Fibroblast of the conjunctiva (primary cell): ENCODE results near the gene ING4.
A peak's percentile ranks its signal among the peaks of the same experiment; 100 is the strongest.

Source experiments
- DNase-seq: peaks from one replicate; pipeline ENCODE4 v3.0.0-alpha.2; 2010; ENCODE audit warnings: low read depth

The ING4 gene

DNA sequence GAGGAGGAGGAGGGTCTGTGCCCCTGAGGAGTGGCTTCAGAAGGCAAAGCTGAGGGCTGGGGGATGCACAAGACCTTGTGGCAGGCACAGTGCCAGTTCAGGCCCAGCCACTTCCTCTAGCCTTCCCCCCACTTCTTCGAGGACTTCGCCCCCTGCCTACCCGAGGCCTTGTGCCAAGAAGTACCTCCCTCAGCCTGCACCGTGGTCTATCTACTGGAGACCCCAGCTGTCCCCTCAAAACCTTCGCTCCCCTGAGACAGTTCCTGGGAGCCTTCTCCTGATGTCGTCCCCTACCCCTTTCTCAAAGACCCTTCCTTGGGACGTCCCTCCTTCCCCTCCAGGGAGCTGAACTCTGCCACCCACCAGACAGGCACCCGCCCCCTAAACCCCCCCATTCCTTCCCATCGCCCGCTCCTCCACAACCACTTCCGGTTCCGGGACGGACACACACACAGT is 25.7 kb upstream of the ING4 start:
- no peak for DNase-seq

DNA sequence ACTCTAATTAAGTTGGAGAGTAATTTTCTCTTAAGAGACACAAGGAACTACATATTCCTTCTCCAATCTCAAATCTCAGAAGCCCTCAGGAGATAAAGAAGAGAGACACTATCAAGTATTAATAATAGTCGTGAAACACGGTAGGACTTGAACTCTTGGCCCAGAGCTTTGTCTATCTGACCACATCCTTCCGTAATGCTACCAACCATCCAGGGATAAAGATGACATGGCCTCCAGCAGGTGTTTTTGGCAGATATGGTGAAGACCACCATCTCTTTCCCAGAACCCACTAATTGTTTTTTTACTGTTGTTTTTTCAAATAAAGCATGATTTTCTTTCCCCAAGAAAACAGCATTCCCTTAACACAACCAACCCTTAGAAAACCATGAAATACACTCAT is 22.9 kb upstream of the ING4 start:
- DNase-seq, result no peak

DNA sequence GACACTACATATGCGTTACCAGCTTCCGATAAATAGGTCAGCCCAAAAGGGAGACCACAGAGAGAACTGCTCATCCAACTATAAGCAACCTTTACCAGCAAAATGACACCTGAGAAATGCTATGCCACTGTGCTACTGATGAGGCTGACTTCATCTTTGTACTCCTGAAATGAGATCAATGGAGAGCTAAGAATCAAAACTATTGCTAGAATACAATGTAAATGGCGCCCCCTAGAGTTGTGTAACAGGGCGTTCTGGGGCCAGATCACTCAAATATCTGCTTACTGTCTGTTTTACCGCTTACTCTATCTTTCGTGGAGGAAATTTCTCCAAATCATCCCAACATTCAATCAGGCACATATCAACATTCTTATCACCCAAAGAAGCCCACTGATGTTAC is 21.7 kb upstream of the ING4 start:
- peak; percentile 5 for DNase-seq

DNA sequence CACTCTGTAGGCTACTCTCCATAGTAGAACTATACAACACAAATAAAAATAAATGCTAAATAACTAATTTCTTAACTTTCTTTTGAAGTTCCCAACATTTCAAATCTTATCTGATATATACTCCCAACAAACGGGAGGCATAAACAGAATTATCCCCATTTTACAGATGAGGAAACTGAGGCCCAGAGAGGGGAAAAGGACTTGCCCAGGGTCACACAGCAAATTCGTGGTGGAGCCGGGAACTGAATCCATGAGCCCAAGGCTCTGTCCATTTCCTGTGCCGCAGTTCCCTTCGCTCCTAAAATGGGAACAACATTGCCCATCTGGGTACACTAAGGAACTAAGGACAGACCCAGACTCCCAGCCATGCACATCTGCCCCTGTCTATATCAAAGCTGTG is 14.0 kb upstream of the ING4 start:
- DNase-seq, result no peak

DNA sequence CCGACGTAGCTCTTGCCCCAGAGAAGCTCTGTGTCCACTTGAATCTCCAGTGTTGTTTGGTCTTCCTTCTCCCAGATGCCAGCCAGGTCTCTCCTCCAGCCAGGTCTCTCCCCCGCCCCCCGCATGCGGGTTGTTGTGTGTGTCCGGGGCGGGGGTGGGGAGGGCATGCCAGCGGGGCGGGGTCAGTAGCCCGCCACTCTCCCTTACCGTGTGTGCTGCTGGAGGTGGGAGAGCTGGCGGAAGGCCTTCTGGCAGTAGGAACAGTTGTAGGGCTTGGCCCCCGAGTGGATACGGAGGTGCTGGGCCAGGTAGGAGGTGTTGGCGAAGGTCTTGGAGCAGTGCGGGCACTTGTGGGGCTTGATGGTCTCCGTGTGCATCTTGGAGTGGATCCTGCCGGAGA is 9.2 kb upstream of the ING4 start:
- no peak for DNase-seq

DNA sequence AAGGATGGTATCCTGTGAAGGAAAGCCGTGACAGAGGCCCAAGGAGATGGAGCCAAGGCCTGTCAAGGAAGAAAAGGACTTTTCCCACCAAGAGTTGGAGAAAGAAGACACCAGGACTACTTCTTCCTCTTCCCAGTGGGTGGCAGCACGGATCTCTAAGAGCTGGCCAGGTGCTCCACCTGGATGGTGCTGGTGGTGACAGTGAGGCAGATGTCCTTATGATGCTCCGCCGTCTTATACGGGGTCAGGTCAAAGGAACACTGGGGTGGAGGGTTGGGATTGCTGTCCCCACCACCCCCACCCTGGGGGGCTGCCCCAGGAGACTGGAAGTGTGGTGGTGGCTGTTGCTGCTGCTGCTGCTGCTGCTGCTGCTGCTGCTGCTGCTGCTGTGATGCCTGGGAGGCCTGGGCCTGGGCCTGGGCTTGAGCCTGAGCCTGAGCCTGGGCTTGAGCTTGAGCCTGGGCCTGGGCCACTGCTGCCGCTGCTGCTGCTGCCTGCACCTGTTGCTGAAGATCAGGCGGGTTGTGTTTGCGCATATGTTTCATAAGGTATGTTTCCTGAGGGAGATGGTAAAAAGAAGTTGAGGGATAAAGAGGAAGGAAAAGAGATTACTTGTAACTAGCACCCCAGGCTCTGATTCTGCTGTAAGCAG is 4.8 kb upstream of the ING4 start:
- DNase-seq, result no peak

DNA sequence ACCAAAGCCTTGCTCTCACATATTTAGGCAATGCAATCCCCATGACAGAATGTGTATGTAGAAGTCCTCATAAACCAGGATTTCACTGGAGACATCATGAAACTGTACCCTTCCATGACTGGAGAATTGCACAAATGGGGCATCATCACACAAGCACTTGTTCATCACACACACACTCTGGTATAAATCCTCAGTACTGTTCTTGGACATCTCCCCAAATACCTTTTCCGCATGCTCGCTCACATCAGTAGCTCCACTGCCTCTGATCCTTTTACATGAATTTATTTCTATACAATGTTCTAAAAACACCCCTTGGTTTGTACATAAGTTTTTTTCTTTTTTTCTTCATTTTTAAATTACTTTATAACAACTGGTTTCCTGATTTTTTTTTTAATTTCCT is 3.3 kb upstream of the ING4 start:
- no peak for DNase-seq

DNA sequence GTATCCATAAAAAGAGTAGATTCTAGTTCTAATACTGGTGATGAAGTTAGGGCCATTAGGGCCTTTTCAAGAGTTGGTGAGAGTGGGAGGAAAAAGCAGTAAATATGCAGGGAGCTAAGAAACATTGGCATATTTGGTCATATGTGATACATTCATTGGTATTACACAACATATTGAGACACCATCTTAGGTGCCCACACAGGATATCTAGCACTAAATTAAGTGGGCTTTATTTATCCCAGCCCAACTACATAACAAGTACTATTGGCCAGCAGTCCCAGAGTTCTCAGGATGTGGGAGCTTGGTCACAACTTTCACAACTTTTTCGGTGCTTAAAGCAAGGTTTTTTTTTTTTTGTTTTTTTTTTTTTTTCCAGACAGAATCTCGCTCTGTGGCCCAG is 2.0 kb upstream of the ING4 start:
- no peak for DNase-seq

DNA sequence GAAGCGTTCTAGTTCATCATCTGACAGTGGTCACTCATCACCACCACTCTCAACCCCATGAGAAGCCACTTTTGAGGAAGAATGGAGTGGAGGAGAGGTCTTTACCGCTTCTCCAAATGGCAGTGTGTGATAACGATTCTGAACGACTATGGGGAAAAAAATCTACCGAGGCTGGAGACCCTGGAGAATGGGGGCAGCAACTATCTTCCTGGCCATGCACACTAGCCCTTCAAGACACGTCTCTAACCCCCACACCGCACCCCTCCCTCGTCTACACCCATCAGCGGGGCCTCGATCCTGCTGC is 365 bp downstream of the ING4 start:
- DNase-seq, result no peak

DNA sequence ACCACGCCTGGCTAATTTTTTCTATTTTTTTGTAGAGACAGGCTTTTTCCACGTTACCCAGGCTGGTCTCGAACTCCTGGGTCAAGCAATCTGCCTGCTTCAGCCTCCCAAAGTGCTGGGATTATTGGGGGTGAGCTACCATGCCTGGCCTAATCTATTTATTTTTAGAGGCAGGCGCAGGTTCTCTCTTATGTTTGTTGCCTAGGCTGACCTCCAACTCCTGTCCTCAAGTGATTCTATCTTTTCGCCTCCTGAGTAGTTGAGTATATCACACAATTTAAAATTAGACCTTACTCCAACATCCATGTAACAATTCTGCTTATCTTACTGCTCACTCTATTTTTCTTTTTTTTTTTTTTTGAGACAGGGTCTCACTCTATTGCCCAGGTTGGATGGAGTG is 8.9 kb downstream of the ING4 start:
- DNase-seq, result no peak

DNA sequence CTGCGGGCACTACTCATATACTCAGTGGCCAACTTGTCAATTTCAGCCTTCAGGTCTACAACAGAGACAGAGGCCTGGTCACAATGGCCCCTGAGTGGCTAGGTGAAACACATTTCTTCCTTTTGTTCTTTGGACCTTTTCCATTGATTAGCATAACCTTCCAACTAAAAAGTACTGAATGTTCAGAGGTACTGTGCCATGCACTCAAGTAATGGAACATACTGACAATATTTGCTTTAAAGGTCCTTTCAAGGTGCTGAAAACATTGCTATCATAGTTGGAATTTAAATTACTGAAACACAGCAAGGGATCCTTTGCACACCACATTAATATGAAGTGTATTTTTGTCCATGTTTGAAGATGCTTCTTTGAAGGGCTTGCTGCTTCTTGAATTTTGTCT is 9.6 kb downstream of the ING4 start:
- DNase-seq, result no peak

DNA sequence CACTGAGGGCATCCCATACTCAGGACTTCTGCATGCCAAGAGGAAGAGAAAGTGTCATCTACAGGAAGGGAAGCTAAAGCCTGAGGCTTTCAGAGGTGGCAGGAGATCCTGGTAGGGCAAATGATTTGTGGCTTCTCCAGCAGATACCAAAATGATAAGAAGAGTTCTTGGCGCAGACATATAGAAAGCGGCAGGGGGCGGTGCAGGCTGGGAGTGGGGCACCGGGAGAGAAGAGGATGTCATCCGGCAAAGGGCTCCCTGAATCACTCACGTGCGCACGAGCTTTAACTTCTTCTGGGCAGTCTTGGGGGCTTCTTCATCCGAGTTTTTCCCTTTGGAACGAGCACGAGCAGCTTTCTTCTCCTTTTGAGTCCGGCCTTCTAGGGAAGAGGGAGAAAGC is 10.5 kb downstream of the ING4 start:
- DNase-seq, result no peak

DNA sequence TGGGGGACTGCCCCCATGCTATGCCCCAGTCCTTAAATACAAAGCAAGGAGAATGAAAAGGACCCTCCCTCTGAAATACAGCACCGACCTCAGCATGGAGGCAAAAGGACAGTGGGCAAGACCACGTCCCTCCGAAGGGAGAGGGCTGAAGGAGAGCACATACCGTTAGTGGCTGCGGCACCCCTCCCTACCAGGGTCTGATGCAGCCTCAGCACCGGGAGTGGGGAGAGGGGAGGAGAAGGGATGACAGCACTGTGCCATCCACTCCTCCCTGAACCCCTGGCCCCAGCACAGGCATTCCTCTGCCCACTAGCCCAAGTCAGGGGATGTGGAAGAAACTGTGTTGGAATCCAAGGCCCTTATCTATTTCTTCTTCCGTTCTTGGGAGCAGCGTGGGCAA is 12.1 kb downstream of the ING4 start:
- no peak for DNase-seq

DNA sequence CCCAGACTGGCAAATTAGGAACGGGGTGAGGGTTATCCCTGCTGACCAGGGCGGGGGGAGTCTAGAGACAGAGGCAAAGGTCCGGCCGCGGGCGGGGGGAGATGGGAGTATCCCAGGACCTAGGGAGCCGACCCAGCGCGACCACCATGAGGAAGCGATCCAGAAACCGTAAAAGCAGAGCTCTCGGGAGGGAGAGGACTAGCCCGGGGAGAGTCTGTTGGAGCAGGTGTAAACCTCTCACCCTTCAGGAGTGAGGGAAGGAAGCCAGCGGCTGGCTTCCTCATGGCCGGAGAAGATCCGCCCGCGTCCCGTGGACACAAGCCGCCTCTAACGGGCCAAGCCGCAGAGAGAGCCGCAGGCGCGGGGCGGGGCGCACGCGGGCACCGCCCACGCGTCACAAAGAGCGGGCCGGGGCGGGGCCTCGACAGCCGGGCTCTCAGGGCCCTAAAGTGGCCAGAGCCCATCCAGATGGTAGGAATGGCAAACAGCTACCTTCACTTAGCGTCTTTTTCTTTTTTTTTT is 15.8 kb downstream of the ING4 start, which contains the start of gene ACRBP:
Gene ACRBP (minus strand): TSS at position 350 of the 522 bp plus-strand sequence. CDS start 66 bp downstream, at position 284.
- peak; percentile 31 for DNase-seq

DNA sequence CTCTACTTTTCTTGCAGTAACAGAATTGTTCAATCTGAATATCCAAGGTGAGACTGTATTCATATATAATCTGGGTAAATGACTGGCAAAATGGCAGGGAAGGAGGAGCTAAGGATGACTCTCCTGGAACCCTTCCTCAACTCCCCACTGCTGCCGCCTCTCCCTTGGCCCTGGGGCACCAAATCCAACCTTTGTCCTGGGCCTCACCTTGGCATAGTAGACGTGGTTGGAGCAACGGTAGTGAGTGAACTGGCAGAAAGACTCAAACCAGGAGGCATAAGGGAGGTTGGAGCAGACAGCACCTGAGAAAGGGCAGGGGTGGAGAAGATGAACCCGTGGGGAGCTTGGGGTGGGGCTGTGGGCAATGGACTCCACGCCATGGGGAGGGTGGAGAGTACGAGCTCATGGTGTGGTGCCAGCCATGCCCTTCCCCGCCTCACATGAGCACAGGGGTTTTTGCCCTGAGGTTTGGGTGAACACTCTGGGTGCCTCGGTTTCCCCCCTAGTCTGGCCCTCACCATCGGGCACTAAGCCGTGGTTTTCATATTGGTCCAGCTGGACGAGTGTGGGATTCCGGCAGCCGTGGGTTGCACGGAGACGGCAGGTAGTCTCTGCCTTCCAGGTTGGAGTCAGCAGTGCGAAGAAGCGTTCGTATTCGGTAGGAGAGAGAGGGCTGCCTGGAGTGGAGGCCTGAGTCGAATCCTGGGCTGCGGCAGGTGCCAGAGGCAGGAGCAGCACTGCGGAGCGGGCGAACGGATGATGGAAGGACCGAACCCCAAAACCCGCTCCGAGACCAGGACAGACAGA is 16.4 kb downstream of the ING4 start:
- DNase-seq, result no peak

DNA sequence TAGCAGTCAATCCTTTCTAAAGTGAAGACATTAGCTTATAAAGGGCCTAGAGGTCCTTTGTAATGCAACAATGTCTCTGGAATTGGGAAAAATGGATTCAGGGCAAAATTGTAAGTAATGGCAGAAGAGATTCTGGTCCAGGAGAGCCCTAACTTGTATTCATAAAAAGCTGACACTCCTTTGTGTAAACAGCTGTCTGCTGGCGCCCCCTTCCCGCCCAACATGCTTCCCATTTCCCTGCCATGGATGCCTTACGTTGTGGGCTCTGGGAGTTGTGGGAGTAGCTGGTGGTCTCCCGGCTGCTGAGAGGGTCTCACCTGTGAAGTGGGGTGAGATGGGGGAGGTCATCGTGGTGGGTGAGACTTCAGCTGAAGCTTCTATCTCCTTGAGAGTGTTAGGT is 18.0 kb downstream of the ING4 start:
- no peak for DNase-seq

DNA sequence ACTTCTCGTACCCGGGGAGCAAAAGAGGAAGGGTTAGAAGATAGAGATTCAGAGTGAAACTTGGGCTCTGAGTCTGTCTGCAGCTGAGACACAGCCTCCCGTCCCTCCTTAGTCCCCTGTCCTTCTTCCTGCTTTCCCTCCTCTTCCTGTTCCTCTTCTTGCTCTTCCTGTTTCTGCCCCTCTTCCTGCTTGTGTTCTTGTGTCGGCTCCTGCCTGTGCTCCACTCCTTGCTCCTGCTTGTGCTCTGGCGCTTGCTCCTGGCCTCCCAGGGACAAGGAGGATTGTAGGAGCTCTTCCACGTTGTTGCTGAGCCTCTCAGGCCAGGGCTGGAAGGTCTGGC is 18.7 kb downstream of the ING4 start:
- DNase-seq, result no peak

DNA sequence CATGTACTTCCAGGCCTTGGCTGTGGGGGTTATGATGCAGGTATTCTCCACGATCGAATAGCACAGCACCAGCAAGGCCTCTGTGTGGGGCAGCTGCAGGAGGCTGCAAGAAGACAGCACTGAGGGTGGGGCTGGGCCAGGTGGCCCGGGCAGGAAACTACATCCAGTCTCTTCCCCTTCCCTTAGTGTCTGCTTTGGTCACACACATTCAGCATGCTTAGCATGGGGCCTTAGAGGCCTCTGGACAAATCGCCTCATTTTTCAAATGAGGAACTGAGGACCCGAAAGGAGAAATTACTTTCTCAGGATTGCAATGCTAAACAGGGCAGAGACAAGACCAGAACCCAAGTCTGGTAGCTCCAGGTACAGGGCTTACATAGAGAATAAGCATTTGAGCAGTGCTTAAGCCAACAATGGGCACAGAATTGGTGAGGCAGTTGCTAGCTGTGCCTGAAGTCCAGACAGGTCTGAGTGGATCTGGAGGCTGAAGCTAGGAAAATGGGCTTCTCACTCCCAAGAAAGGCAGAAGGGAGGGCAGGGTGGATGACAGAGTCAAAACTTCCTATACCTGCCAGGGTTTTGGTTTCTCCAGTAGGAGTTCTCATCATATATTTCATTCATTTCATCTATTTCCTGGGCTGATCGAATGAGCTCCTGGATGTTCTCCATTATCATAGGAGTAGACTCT is 19.2 kb downstream of the ING4 start:
- DNase-seq, result no peak

DNA sequence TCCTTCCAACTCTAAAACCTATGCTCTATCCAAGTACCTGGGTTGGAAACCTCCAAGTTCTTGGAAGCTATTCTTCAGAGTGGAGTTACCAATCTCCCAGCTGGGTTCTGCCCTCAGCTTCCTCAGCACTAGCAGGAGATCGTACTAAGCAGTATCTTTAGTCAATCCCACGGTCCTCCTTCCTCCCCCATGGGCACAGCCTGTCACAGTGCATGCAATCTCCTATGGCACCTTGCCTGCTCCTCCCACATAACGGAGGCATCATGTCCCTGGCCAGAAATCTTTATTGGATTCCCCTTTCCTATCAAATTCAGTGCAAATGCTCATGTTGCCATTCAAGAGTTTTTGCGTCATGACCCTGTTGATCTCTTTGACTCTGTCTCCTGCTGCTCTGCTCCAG is 21.8 kb downstream of the ING4 start:
- DNase-seq, result no peak

DNA sequence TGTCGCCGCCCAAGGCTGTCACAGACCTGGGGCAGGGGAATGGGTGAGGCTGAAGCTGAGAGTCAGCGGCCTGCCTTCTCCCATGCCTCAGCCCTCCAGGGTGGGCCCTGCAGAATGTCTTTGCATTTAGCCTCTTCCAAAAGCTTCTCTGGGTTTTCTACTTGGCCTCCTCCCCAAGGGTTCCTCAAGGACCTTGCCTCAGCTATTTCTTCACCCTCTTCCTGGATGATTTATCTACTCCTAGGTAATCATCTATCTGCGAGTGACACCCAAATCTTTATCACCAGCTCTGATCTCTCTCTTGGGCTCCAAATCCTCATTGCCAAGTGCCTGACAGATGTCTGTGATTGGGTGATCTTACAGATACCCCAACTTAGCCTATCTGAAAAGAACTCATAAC is 22.4 kb downstream of the ING4 start:
- DNase-seq, result no peak

DNA sequence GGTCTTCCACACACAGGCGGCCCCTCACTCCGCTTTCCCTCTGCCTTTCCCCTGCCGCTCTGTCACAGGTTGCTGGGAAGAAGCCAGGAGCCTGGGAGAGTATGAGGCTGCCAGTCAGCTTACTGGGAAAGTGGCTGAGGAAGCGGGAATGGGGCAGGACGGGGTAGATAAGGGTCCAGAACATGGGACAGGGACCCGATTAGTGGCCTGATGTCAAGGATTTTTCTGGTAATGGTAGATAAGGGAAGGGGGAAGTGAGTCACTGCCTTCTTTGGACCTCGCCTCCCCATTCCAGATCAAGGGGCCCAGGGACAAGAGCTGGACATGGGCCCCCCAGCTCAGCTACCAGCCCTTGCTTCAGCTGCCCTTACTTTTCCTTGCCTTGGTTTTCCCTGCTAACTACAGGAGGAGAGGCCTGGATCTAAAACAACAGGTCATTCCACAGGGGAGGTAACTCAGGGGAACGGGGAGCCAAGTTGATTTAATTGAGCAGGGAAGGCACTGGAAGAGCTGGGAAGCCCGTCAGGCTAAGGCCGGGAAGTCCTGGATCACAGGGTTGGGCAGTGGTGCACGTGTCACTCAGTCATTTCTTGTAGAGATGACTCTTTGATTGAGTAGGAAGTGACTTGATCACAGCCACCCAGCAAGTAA is 23.6 kb downstream of the ING4 start:
- DNase-seq, result no peak

DNA sequence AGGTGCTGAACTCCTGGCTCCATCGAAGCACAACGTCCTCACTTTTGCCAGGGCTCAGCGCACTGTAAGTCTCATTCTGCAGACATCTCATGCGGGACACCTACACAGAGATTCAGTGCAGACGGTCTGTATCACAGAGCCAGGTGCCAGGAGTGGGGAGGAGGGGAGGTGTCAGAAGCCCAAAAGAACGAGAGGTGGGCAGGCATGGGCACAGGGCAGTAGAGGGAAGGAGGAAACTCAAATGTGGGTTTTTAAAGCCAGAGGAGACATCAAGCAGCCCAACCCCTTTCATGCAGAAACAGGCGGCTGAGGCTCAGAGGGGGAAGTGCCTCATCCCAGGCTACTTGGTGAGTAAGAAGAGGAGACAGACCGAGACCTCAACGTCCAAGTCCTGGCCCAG is 24.6 kb downstream of the ING4 start:
- DNase-seq, result no peak
